T follicular helper cell (primary cell): ENCODE measurements around the gene CBX8.
A peak's percentile ranks its signal among the peaks of the same experiment; 100 is the strongest.
"Not testable (repeated sequence)": the region's sequence is repeated elsewhere in the genome, so short reads cannot be mapped to it uniquely, and the experiment has no call there.

ENCODE experiments used
- DNase-seq: peaks from one replicate; pipeline ENCODE4 v3.0.0-alpha.2; 2020; ENCODE audit warnings: low read depth

CBX8 gene

DNA sequence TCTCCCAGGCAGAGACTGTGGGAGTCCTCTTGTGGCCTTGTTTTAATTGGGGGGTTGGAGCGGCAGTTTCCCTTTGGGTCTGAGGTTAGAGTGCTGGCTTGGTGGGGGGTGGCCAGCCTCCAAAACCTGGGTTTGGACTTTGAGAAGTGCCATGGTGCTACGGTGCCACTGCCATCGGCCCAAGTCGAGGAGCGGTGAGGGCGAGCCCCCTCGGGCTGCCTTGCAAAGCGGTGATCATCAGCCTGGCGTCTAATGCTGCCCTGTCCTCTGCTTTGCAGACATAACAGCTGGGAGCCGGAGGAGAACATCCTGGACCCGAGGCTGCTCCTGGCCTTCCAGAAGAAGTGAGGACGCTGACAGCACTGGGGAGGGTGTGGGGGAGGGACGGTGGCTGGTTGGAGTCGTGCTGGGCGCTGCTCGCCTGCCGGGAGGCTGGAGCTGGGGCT lies 17.8 kb downstream of the CBX8 start:
- DNase-seq = no peak

DNA sequence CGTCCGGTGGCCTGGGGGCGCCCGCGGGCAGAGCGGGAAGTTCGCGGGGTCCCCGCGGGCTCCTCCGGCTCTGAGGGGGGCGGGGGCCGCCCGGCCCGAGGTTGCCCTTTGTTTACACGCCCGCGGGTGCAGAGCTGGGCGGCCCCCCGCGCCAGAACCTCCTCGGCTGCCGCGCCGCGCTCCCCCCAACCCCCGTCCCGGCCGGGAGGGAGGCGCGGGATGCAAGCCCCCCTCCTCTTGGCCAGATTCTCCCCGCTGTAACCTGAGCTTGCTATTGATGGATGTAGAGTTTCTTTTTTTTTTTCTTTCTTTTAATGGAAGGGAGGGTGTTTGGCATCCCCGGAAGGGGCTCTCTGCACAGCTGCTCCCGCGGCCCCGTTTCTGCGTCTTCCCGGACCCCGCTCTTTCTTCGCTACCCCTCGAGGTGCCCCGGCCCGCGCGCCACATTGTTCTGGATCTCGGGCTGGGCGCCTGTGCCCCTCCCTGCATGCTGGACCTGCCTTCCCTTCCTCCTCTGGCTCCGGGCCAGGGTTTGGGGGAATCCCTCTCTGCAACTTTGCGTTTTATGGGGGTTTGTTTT lies 18.3 kb downstream of the CBX8 start:
- no peak for DNase-seq

DNA sequence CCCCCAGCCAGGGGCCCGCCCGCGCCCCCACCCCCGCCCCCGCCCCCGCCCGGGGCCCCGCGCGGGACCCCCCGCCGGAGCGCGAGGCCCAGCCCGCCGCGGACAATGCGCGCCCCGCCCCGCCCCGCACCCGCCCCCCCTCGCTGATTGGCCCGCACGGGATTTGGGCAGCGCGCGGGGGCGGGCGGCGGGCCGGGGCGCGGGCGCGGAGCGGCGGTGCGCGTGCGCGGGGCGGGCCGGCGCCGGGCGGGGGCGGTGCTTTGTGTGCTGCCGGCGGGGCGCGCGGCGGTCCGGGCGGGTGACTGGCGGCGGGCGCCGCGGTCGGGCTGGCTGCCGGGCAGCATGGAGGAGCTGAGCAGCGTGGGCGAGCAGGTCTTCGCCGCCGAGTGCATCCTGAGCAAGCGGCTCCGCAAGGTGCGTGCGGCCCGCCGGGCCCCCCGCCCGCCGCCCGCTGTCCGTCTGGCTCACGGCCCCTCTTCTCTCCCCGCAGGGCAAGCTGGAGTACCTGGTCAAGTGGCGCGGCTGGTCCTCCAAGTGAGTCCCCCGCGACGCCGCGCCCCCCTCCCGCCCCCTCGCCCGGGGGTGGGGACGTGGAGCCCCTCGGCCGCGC lies 18.9 kb downstream of the CBX8 start, which contains the start of gene CBX2:
Gene CBX2 (plus strand): TSS at position 255 of the 610 bp plus-strand sequence. CDS start 88 bp downstream, at position 343.
- peak; percentile 63 for DNase-seq

DNA sequence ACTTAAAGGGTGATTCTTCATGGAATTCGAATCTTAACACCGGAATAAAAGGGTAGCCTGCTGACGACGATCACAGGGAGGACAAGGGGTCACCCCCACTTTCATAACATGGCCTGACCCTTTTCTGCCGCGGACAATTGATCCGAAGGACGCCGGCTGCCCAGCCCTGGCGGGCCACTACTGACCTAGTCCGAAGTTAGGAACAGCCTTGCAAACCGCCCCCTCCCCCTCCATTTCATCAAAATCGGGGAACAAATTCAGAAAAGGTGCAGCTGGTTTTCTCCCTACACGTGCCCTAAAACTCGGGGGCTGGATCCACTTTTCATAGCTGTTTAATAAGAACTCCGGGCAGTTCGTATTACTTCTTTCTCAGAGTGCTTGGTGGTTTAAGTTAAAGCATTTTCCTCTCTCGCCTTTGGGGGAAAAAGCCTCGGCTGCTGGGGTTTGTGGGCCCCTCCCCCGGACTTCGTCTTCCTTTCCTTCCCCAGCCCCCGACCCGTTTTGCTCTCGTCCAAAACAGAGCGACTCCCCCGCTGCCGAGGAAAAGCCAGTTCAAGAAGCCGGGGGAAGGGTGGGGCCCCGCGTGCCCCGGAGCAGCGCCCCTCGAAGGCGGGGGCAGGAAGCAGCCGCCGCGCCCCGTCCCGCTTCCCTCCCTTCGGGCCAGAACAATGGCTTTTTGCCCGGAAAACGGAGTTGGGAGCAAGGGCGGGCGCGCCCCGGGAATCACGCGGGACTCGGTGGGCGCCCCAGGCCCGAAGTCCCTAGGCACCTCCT lies 19.6 kb downstream of the CBX8 start:
- no peak for DNase-seq

DNA sequence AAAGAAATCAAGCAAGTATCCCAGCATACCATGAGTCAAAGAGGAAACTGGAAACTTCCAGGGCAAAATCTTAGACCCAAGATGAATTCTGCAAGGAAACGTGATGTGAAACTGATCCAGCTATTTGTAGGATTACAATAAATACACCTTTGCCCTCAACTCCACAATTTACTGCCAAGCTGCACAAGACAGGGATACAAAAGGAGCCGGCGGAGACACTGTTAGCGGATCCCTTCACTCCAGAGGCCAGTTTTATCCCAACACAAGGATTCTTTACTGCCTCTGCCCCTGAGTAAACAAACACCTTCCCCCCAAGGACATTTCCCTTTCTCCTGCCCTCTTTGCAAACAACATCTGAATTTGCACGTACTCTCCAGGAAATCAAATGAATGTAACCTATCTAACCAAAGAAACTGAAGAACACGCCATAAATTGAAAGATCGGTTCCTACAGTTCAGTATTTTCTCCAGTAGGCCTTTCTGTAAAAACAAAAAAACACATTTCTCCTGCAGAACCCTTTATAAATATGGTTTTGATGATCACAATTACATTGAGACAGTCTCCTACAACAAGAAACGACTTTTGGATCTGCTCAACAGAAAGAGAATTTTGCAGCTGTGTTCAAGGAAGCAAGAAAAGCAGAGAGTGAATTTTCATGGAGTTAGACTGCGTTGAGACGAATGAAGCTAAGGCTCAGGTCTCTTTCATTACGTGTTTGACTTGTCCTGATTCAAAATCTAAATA lies 20.3 kb downstream of the CBX8 start:
- no peak for DNase-seq

DNA sequence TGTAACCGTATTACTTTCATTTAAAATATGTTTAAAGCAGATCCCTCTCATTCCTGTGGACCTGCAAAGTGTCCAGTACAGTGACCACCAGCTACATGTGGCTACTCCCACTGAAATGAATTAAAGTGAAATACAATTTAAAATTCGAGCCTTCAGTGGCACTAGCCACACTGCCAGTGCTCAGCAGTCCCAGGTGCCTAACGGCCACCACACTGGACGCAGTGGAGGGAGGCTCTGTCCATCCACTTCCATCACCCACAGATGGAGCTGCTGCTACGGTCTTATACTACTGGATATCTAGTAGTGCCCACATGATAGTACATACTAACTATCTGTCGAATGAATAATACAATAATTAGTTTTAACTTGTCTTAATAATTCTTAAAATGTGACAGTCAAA lies 21.2 kb downstream of the CBX8 start:
- DNase-seq = no peak

DNA sequence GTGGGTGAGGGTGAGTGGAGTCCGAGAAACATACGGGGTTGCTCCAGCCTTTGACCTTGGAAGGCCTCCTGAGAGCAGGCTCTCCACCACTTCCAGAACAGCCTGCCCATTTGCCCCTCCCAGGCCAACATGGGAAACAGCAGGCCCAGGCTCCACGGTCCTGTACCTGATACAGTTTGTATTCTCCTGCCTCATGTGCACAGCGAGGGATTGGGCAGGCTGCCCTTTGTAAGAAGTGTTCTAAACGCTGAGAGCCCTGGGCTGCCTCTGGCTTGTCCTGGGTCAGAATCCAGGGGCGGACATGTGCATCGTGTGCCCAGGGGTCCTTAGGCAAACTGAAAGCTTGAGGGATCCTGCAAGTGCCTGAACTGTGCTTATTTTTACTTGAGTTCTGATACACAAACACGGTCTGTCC lies 22.3 kb downstream of the CBX8 start:
- DNase-seq = no peak

DNA sequence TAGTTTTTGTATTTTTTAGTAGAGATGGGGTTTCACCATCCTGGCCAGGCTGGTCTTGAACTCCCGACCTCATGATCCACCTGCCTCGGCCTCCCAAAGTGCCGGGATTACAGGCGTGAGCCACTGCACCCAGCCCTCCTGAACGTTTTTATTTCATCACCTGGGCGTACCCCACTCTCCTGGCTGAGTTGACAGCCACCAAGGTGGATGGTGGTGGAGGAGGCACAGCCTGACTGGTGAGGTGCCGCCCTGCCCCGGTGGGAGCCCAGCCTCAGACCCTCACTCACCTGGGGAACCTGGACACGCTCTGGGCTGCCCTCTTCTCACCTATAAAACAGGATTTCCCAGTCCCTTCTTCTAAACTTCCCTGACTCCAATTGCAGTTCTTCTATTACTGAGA lies 24.2 kb downstream of the CBX8 start:
- DNase-seq = not testable (repeated sequence)

DNA sequence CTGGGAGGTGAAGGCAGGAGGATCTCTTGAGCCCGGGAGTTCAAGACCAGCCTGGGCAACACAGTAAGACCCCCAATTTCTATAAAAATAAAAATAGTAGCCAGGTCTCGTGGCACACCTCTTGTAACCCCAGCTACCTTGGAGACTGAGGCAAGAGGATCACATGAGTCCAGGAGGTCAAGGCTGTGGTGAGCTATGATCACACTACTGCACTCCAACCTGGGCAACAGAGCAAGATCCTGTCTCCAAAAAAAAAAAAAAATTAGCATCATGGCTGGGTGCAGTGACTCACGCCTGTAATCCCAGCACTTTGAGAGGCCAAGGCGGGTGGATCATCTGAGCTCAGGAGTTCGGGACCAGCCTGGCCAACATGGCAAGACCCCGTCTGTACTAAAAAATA lies 25.6 kb downstream of the CBX8 start:
- no peak for DNase-seq

DNA sequence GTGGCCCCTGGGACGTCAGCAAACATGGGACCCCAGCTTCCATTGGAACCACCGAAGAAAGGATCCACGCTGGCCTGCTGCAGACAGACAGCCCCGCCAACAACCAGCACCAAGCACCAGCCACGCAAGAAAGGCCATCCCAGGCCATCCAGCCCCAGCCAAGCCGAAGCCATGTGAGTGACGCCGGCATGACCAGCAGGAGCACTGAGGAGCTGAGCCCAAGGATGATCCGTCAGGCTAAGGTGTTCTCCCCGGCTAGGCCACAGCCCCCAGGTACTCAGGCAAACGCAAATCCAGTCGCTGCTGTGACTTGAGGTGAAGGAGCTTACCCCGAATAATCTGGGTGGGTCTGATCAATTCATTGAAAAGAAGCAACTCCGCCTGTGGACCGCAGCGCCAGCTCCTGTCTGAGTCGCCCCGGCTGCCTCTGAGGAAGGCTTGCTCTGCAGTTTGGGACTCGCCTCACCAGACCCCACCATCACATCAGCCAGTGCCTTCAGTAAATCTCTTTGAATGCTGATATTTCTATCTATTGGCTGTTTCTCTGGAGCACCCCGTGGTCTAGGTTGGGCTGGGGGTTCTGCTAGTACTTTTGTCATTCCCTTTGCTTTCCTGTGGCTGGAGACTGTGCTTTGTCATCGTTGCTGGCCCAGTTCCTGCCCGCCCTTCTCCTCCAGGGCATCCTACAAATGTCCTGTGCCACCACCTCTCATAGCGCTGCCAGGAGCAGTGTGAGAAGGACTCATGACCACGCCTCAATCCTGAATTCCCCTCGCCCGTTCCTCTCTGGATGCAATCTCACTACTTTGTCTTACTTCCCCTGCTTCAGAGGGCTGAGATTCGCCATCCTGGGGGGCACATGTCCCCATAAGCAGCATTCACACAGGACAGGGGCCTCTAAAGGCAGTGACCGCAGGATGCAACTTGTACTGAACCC lies 27.0 kb downstream of the CBX8 start:
- DNase-seq = no peak

DNA sequence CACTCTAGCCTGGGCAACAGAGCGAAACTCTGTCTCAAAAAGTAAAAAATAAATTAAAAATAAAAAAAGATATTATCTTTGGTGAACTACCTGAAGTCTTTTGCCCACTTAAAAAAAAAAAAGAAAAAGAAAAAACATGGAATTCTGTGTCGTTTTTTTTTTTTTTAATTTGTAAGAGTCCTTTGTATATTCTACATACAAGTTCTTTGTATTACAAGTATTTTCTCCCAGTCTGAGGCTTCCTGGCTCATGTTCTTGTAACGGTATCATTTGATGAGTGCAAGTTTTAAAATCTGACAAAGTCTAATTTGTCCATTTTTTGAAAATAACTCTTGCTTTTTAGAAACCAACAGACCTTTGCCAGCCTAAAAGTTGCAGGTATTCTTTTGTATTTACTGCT lies 31.2 kb downstream of the CBX8 start:
- DNase-seq = no peak

DNA sequence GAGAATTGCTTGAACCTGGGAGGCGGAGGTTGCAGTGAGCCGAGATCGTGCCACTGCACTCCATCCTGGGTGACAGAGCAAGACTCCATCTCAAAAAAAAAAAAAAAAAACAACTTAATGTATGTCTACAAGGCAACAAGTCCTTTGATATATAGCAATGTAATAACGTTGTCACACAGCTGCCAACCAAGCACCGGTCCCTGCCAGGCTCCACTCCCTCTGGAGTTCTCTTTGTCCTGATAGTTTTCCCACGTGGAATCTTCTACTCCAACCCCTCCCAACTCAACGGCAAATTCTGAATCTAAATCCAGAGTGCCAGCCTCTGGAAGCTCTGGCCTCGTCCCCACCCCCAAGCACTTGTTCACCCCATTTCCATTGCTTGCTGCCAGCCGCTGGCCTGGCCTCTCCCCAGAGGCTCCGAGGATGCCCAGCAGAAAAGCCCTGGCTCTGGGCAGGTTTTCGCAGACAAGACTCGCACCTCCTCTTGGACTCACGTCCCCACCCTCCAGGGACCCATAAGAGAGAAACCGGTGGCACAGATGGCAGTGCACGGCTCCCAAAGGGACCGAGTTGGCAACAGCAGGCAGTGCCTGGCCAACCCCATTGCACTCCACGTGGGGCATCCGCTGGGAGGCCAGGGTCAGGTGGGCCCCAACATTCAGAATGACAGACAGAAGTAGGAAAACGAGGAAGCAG lies 34.8 kb downstream of the CBX8 start:
- no peak for DNase-seq

DNA sequence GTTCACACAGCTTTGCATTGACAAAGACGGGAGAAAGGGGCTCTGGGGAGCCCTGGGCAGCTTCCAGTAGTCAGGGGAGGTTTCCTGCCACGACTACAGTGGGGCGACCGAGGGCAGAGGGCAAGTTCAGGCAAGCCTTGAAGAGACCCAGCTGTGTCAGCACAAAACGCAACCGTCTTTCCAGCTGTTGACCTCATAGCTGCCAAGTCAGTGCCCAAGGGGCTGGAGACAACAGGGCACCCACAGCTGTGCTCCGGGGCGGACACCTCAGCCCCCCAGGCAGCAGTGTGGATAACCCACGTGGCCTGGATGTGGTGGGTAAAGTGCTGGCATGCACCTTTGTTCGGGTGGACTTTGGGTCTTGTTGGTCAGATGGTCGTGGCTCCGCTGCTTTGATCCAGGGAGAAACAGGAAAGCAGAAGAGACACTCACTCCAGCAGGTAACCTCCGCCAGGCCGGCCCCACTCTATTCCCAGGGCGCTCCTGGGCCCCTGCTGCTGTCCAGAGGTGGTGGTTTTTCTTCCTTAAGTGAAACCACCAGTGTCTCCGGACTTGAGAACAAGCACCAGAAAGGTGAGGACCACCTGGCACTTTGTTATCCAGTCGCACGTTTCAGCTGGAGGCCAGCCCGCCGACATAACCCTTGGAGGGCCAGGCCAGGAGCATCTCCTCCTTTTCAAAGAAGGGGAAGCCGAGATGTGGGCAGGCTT lies 36.5 kb downstream of the CBX8 start:
- no peak for DNase-seq

DNA sequence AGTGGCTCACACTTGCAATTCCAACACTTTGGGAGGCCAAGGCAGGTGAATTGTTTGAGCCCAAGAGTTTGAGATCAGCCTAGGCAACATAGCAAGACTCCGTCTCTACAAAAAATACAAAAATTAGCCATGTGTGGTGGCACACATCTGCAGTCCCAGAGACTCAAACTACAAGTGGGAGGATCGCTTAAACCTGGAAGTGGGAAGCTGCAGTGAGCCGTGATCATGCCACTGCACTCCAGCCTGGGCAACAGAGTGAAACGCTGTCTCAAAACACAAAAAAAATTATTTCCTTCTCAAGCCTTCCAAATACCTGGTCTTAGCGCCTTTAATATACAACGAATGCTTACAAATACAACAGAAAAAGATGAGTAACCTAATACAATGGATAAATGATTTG lies 38.6 kb downstream of the CBX8 start:
- no peak for DNase-seq

DNA sequence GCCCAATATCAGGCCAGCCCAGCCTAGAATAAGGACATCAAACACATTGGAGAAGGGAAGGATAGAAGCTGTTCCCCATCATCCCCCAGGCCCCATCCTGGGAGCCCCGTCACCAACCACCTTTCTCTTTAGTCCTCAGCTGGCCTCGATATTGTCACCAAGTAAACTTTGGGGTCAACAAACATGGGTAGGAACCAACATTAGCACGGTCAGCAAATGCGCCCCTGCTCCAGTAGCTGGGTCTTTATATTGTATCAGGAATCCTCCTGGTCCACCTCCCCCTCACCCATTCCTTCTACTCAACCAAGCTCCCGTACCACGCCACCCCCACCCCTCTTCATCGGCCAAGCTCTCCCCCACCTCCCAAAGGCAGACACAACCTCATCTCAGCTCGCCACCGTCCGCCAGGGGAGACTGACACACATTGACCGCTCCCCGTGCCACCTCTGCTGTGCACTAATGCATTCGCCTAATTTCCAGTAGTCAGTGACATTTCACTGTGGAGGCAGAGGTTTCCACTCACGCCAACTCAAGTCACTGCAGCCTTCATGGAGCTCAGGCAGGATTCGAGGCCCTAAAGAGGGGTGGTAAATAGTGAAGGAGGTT lies 39.6 kb downstream of the CBX8 start:
- no peak for DNase-seq

DNA sequence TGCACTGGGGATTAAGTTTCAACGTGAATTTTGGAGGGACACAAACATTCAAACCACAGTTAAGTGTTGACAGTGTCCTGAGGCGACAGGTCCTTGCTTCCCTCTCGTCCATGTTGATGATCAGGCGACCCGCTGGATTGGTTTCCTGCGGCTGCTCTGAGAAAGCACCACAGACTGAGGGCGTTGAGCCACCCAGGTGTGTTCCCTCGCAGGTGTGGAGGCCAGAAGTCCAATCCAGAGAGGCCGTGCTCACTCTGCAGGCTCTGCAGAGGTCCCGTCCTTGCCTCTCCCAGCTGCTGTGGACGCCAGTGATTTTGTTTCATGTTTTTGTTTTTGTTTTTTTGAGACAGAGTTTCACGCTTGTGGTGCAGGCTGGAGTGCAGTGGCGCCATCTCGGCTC lies 41.3 kb downstream of the CBX8 start:
- no peak for DNase-seq

DNA sequence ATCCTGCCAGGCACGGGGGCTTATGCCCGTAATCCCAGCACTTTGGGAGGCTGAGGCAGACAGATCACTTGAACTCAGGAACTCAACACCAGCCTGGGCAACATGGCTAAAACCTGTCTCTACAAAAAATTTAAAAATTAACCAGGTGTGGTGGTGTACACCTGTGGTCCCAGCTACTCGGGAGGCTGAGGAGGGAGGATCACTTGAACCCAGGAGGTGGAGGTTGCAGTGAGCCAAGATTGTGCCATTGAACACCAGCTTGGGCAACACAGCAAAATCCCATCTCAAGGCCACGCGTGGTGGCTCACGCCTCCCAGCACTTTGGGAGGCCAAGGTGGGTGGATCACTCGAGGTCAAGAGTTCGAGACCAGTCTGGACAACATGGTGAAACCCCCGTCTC lies 42.0 kb downstream of the CBX8 start:
- not testable (repeated sequence) for DNase-seq

DNA sequence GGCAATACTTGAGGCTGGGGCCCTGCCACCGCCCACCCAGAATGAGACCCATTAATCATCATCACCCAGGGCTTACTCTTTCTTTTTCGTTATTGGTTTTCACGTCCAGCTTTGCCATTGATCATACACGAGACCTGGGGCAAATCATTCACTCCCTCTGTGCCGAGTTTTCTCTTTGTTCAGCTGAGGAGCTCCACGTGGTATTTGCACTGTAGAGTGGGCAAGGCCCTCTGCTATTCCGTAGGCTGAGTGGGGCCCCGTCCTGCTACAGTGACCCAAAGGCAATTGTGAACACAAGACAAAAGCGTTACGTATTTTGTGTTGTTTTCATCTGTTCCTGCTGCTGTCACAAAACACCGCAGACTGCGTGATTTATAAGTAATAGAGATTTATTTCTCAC lies 42.5 kb downstream of the CBX8 start:
- DNase-seq = no peak

DNA sequence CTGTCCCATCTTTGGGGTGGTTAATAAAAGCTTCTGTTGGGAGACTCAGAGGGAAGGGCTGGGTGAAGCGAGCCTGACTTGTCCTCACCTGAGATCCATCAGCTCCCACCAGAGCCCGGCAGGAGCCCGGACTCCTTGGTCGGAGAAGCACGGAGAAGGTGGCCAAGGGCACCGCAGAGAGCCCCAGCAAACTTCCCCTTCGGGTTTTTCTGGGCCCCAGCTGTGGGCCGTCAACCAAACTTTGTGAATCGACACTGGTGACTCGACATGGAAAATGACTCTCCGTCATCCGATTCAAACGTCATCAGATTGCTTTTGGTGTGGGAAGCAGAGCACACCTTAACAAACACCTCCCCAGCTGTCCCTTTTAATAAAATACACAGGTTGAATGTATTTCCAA lies 44.7 kb downstream of the CBX8 start:
- no peak for DNase-seq
